HCT116 (cell line): Measurements from ENCODE around the gene NUMA1.

Experiments used
- EGR1 ChIP-seq: IDR thresholded peaks from 2 replicates; pipeline ENCODE4 v1.6.1; 2012; ENCODE audit warnings: low read depth
- EZH2 ChIP-seq: fragments of 200-600 bp; sonication (generic); IDR thresholded peaks from 2 replicates; pipeline ENCODE4 v1.6.1; 2017; ENCODE audit warnings: antibody characterized with exemption, mixed run types
- POLR2A ChIP-seq: IDR thresholded peaks from 2 replicates; pipeline ENCODE4 v1.7.0; 2011; ENCODE audit warnings: borderline replicate concordance; ENCODE audit not compliant: insufficient read depth, insufficient read length; ENCODE audit errors: extremely low read depth
- POLR2AphosphoS5 ChIP-seq: IDR thresholded peaks from 2 replicates; pipeline ENCODE4 v1.6.1; 2011; ENCODE audit warnings: mild to moderate bottlenecking, low read depth, low read length, moderate library complexity
- RAD21 ChIP-seq: IDR thresholded peaks from 2 replicates; pipeline ENCODE4 v1.6.1; 2012; ENCODE audit warnings: low read depth, mild to moderate bottlenecking
- SIN3A ChIP-seq: IDR thresholded peaks from 2 replicates; pipeline ENCODE4 v1.6.1; 2012; ENCODE audit warnings: low read depth
- YY1 ChIP-seq: IDR thresholded peaks from 2 replicates; pipeline ENCODE4 v1.6.1; 2011; ENCODE audit warnings: low read length, low read depth, moderate library complexity, mild to moderate bottlenecking; ENCODE audit not compliant: insufficient replicate concordance; ENCODE audit errors: extremely low read depth
- TF ChIP-seq, protein P1 (sequence below), 3 experiments: fragments of 200-600 bp in 1 of 3; sonication (generic) in 1 of 3; IDR thresholded peaks in 2 of 3; conservative IDR thresholded peaks in 1 of 3; 2 replicates each; pipeline ENCODE4 v1.5.1; 2012 to 2017; ENCODE audit warnings: low read depth in 2 of 3, low read length in 2 of 3, antibody characterized with exemption in 1 of 3, borderline replicate concordance in 1 of 3, control low read depth in 1 of 3, mild to moderate bottlenecking in 1 of 3, mixed read lengths in 1 of 3, mixed run types in 1 of 3, moderate library complexity in 1 of 3; ENCODE audit not compliant: insufficient read depth in 1 of 3
- TF ChIP-seq, protein P2 (sequence below): IDR thresholded peaks from 2 replicates; pipeline ENCODE4 v1.6.1; 2012
- TF ChIP-seq, protein P3 (sequence below): IDR thresholded peaks from 2 replicates; pipeline ENCODE4 v1.6.1; 2012; ENCODE audit warnings: low read depth

DNA sequence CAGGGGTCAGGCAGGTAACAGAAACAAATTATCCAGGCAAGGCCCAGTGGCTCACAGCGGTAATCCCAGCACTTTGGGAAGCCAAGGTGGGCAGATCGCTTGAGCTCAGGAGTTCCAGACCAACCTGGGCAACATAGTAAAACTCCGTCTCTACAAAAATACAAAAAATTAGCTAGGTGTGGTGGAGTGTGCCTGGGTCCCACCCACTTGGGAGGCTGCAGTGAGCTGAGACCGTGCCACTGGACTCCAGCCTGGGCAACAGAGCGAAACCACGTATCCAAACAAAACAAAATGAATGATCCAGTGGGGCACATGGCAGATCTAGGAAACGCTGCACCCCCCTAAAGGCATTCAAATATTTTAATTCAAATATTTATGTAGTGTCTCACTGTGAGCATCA, 9.9 kb downstream of the NUMA1 start:
- TF ChIP-seq POLR2A (no peak), POLR2AphosphoS5 (no peak), YY1 (no peak), EZH2 (no peak), SIN3A (no peak), EGR1 (no peak), RAD21 (no peak)
- TF ChIP-seq, protein P1, sequence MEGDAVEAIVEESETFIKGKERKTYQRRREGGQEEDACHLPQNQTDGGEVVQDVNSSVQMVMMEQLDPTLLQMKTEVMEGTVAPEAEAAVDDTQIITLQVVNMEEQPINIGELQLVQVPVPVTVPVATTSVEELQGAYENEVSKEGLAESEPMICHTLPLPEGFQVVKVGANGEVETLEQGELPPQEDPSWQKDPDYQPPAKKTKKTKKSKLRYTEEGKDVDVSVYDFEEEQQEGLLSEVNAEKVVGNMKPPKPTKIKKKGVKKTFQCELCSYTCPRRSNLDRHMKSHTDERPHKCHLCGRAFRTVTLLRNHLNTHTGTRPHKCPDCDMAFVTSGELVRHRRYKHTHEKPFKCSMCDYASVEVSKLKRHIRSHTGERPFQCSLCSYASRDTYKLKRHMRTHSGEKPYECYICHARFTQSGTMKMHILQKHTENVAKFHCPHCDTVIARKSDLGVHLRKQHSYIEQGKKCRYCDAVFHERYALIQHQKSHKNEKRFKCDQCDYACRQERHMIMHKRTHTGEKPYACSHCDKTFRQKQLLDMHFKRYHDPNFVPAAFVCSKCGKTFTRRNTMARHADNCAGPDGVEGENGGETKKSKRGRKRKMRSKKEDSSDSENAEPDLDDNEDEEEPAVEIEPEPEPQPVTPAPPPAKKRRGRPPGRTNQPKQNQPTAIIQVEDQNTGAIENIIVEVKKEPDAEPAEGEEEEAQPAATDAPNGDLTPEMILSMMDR (IDR thresholded peaks at IDR 0.05 in 2 of 3, conservative IDR thresholded peaks at IDR 0.05 in 1 of 3; ENCODE audit: borderline replicate concordance in 1 of 3, insufficient read depth in 1 of 3, low read depth in 2 of 3, low read length in 2 of 3) = no peak
- TF ChIP-seq, protein P2, sequence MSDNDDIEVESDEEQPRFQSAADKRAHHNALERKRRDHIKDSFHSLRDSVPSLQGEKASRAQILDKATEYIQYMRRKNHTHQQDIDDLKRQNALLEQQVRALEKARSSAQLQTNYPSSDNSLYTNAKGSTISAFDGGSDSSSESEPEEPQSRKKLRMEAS = no peak
- TF ChIP-seq, protein P3, sequence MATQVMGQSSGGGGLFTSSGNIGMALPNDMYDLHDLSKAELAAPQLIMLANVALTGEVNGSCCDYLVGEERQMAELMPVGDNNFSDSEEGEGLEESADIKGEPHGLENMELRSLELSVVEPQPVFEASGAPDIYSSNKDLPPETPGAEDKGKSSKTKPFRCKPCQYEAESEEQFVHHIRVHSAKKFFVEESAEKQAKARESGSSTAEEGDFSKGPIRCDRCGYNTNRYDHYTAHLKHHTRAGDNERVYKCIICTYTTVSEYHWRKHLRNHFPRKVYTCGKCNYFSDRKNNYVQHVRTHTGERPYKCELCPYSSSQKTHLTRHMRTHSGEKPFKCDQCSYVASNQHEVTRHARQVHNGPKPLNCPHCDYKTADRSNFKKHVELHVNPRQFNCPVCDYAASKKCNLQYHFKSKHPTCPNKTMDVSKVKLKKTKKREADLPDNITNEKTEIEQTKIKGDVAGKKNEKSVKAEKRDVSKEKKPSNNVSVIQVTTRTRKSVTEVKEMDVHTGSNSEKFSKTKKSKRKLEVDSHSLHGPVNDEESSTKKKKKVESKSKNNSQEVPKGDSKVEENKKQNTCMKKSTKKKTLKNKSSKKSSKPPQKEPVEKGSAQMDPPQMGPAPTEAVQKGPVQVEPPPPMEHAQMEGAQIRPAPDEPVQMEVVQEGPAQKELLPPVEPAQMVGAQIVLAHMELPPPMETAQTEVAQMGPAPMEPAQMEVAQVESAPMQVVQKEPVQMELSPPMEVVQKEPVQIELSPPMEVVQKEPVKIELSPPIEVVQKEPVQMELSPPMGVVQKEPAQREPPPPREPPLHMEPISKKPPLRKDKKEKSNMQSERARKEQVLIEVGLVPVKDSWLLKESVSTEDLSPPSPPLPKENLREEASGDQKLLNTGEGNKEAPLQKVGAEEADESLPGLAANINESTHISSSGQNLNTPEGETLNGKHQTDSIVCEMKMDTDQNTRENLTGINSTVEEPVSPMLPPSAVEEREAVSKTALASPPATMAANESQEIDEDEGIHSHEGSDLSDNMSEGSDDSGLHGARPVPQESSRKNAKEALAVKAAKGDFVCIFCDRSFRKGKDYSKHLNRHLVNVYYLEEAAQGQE = no peak
